Cardiac fibroblast (primary cell): ENCODE measurements around the gene KCNK6.
A peak's percentile ranks its signal among the peaks of the same experiment; 100 is the strongest.

ENCODE experiments used
- DNase-seq, 2 donors: peaks; one replicate each; pipeline versions ENCODE4 v3.0.0 to v3.0.0-alpha.2; 2010; ENCODE audit warnings: low read depth in 2 of 2
- H3K4me3 ChIP-seq, 2 donors: replicated peaks in 1 of 2; 1 replicate in 1 of 2; 2 replicates in 1 of 2; pipeline ENCODE4 v1.5.1; 2011; ENCODE audit warnings: low read depth in 2 of 2, low read length in 2 of 2, mild to moderate bottlenecking in 2 of 2, moderate library complexity in 1 of 2
- CTCF ChIP-seq: IDR thresholded peaks from one replicate; pipeline ENCODE4 v1.5.1; 2011; ENCODE audit warnings: low read depth, mild to moderate bottlenecking, low read length, inconsistent platforms

Gene KCNK6

GRCh38 chr19:38320969-38321339 lies 1.3 kb downstream of the KCNK6 start:
- no peak for TF ChIP-seq CTCF
- DNase-seq = no peak
- H3K4me3 ChIP-seq = peak overlapping the region; percentile 63 to 65

GRCh38 chr19:38321646-38322196 lies 2.1 kb downstream of the KCNK6 start:
- TF ChIP-seq CTCF = no peak
- H3K4me3 ChIP-seq = peak overlapping the region; percentile 26
- DNase-seq = peak; percentile 70 to 96

DNA sequence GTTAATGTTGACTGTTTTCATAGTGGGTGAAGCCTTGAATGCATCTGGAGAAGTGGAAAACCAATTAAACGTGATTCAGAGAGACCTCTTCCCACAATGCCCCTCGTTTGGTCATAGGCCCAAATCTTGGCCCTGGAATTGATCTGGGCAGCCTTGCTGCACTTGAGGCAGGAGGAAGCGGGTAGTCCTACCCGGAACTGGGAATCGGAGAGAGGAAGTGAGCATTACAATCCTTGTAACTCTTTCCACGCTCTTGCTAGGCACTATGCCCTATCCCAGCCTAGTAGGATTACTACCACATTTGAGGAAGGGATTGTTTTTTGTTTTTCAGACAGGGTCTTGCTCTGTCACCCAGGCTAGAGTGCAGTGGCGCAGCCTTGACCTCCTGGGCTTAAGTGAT lies 3.6 kb downstream of the KCNK6 start:
- no peak overlapping the region for H3K4me3 ChIP-seq
- no peak for DNase-seq

GRCh38 chr19:38324431-38324830 lies 4.8 kb downstream of the KCNK6 start:
- no peak overlapping the region for H3K4me3 ChIP-seq
- no peak for DNase-seq
- TF ChIP-seq CTCF = no peak

More for the DNA sequence above, 3.6 kb downstream of the KCNK6 start:
- no peak for TF ChIP-seq CTCF

- no peak for TF ChIP-seq CTCF
- no peak for DNase-seq
- H3K4me3 ChIP-seq = no peak overlapping the region
These were observed 6.9 kb downstream of the KCNK6 start for GRCh38 chr19:38326591-38326990.

GRCh38 chr19:38329651-38330050 lies 10.0 kb downstream of the KCNK6 start:
- H3K4me3 ChIP-seq = no peak overlapping the region
- no peak for TF ChIP-seq CTCF
- DNase-seq = no peak

DNA sequence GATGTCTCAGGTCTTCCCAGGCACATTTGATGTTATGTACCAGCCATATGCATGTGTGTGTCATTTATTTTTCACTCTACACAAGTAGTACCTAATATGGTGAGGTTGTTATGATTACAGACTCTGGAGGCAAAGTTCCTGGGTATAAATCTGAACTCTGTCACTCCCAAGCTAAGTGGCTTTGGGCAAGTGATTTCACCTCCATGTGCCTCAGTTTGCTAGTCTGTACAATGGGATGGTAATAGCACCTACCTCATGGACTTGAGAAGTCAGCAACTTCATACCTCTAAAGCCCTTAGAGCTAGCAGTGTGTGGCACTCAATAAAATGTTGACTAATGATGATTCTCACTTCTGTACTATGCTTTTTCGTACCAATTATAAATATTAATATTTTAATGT lies 12.1 kb downstream of the KCNK6 start:
- H3K4me3 ChIP-seq = no peak overlapping the region
- DNase-seq = no peak
- TF ChIP-seq CTCF = no peak
